Hippocampal formation (tissue), 2 donors: ENCODE results near the gene KIF15.
A peak's percentile ranks its signal among the peaks of the same experiment; 100 is the strongest.
"Not testable (repeated sequence)": the region's sequence is repeated elsewhere in the genome, so short reads cannot be mapped to it uniquely, and the experiment has no call there.

ENCODE experiments used
- DNase-seq, 2 donors: peaks; one replicate each; lab custom pipeline; 2025; lab: John Stamatoyannopoulos, UW

The KIF15 gene

DNA sequence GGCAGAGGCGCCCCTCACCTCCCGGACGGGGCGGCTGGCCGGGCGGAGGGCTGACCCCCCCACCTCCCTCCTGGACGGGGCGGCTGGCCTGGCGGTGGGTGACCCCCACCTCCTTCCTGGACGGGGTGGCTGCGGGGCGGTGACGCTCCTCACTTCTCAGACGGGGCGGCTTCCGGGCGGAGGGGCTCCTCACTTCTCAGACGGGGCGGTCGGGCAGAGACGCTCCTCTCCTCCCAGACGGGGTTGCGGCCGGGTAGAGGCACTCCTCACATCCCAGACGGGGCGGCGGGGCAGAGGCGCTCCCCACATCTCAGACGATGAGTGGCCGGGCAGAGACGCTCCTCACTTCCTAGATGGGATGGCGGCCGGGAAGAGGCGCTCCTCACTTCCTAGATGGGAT, 59.6 kb downstream of the KIF15 start:
- not testable (repeated sequence) for DNase-seq

DNA sequence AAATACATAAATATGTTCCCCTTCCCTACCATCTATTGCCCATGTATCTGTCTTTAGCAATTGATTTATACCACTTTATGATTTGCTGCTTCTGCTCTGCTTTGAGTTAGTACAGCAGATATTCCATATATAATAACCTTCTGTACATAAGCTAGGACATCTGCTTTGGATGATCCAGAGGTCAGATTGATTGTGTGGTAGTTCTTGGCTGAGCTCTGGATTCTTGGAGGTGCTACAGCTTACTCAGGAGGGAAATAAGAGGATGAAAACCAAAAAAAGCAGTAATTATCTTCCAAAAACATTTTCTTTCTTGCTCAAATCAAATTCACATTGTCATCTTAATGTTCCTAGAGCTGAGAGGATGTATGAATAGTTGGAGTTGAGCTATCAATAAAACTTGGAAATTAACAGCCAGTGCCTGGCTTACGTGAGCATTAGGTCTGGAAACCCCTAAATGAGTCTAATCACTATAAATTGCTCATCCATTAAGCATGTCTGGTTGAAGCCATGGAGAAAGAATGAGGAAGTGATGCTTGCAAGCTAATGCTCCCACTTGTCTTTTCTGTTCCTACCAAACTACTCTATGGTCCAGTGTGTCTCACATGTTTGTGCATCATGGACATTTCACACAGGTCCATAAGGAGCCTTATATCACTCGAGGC, 63.8 kb downstream of the KIF15 start:
- DNase-seq: no peak

DNA sequence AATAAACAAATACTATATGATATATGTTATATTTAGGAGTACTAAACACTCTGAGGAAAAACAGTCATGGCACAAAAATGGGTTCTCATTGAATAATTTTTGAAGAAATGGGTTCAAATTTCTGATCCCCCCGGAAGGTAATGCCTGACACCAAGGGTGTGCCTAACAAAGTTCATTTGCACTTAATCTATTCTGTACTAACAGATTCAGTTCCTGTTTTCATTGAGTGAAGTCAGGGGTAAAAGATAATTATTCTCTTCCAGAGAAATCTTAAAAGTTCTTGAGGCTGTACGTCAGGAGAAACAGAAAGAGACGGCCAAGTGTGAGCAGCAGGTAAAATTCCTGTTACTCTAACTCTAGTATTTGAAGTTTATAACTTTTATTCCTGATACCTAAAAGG, 65.6 kb downstream of the KIF15 start:
- DNase-seq: no peak

DNA sequence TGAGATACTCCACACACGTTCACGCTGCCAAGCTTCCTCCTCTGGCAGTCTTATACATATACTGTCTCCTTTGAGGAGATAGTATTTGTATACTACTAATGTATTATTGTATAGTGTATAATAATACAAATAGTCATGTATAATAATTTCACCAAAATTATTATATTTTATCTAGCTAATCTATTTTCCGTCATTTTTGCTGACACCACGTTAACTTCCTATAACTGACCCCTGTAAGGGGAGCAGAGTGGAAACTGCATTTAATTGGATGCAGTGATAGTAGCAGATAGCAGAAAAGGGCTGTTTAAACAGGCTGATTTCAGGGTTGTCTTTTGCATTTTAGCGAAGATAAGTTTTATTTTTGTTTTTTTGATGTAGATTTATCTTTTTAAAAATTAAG, 69.6 kb downstream of the KIF15 start:
- DNase-seq: no peak

DNA sequence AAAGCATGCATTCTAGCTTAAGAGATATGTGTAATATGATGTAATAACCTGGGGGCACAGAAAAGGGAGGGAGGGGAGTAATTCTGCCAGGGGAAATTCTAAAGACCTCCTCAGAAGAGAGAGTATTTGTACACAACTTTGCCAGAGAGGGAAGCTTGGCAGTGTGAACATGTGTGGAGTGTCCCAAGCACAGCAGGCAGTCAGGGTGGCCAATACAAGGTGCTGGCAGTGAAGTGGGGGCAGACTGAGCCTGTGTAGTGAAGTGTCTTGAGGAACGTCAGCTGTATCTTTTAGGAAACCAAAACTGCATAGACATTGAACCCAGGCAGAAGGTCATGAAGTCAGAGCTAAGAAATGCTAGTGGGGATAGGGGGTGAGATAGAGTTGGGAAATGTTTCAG, 70.4 kb downstream of the KIF15 start:
- no peak for DNase-seq

DNA sequence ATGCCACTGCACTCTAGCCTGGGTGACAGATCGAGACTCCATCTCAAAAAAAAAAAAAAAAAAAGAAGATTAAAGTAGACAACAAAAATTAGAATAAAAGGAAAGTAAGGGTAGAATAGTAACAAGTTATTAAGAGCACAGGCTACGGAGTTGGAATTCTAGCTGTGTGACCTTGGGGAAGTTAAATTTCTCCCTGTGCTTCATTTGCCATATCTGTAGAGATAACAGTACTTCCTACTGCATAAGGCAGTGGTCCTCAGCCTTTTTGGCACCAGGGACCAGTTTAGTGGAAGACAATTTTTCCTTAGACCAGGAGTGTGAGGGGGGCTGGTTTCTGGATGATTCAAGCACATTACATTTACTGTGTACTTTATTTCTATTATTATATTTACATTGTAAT, 71.4 kb downstream of the KIF15 start:
- no peak for DNase-seq

DNA sequence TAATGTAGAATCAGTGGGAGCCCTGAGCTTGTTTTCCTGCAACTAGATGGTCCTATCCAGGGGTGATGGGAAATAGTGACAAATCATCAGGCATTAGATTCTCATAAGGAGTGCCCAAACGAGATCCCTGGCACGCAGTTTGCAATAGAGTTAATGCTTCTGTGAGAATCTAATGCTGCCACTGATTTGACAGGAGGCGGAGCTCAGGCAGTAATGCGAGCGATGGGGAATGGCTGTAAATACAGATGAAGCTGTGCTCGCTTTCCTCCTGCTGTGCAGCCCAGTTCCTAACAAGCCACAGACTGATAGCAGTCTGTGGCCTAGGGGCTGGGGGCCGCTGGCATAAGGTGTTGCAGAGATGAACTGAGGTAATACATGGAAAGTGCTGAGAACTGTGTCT, 71.8 kb downstream of the KIF15 start:
- no peak for DNase-seq

DNA sequence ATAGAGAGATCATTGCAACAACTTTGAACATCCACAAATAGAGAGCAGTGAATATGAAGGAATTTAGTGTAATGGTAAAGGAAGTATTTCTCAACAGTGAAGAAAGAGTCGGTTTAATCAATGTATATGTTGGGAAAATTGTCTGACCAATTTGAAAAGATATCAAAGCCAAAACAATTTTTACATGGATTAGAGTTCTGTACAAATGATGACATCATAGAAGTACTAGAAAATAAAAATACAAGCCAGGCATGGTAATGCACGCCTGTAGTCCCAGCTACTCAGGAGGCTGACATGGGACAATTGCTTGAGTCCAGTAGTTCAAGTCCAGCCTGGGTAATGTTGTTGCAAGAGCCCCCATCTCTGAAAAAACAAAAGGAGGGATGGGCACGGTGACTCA, 74.1 kb downstream of the KIF15 start:
- DNase-seq: no peak

DNA sequence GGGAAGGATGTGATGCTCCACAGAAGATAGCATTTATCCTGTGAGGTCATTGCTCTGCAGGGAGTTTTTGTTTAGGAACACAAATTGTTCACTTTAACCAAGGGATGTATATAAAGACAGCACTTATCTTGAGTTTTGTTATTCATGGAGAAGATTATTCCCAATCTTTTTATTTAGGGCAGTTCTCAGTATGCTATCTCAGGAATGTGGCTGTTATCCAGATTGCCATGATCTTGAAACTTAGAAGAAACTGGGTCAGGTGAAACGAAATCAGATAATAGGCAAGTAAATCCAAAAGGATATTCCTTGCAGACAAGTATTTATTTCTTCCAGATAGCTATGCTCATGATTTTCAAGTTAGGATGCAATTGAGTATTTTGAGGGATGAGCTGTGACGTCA, 80.8 kb downstream of the KIF15 start:
- no peak for DNase-seq

DNA sequence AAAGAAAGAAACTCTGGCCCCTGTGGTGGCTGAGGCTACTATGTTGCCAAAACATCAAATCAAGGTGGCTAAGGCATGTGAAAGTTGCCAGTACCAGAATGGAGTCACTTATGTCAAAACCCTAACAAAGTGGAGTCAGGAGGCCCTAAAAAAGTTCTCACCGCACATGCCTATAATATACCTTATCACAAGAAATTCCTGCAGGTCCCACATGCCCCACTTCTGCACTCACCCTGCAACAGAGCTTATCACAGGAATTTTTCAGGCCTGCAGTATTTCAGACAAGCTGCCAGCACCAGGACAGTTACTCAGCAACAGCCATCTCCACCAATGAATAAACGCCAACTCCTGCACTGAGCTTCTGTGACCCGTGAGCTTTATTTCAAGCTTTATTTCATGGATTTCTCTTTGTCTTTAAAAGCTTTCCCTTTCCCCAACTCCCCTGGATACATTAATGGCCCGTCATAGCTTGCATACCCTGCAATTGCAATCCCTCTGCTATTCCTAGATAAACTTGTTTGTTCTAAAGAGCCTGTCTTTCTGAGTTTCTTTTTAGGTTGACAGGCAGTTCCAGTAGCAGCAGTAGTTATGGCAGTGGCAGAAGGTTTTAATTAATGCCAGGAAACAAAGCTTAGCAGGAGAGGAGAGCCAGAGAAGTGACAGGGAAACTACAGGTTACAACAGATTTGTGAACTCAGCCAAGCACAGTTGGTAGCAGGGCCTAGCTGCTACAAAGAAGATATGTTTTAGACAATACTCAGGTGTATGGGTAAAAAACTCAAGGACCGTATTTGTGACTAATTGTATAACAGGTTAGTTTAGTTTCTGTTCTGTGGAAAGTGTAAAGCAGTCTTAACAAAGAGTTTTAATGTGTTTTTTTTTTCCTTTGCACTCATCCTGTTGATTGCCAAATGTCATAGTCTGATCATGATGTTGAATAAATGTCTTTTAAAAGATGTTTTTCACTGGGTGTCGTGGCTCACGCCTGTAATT, 84.2 kb downstream of the KIF15 start:
- DNase-seq: no peak

DNA sequence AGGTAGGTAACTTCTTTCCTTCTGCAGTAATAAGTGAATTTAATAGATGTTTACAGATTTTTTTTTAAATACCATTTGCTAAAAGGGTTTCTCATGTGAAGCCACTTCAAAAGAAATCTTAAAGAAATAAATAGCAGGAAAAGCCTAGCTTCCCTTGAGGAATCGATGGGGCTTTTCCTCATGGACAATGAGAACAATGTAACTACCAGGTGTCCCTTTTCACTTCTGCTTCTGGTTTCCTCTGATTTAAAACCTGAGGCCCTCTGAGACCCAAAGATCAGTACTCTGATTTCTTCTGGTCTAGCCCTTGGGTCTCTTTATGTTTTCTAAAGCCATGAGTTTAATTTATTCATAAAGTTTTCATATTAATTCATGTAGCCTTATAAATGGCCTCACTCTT, 87.0 kb downstream of the KIF15 start:
- no peak for DNase-seq

DNA sequence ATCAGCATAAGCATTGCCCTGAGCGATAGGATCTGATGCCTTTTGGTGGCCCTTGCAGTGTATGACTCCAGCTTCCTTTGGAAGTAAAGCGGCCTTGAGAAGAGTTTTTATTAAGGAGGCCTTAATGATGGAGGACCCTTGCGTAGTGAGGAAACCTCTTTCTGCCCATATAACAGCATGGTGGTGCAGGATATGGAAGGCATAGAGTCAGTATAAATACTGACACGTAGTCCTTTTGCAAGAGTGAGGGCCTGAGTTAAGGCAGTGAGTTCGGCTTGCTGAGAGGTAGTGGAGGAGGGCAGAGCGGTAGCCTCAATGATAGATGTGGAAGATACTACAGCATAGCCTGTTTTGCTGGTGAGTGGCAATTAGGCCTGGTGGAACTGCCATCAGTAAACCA, 95.1 kb downstream of the KIF15 start:
- not testable (repeated sequence) for DNase-seq

DNA sequence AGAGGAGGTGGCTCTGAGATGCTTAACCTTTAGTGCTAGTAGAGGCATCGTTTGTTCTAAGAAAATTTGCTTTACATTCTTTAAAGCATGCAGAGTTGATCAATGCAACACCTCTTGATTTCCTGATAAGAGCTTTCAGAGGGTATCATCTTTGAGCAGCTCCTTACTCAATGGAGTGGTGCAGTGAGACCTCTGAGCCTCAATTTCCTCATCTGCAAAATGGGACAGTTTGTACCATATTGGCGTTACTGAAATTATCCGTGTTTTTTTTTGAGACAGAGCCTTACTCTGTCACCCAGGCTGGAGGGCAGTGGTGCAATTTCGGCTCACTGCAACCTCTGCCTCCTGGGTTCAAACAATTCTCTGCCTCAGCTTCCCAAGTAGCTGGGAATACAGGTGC, 98.5 kb downstream of the KIF15 start:
- DNase-seq: no peak

DNA sequence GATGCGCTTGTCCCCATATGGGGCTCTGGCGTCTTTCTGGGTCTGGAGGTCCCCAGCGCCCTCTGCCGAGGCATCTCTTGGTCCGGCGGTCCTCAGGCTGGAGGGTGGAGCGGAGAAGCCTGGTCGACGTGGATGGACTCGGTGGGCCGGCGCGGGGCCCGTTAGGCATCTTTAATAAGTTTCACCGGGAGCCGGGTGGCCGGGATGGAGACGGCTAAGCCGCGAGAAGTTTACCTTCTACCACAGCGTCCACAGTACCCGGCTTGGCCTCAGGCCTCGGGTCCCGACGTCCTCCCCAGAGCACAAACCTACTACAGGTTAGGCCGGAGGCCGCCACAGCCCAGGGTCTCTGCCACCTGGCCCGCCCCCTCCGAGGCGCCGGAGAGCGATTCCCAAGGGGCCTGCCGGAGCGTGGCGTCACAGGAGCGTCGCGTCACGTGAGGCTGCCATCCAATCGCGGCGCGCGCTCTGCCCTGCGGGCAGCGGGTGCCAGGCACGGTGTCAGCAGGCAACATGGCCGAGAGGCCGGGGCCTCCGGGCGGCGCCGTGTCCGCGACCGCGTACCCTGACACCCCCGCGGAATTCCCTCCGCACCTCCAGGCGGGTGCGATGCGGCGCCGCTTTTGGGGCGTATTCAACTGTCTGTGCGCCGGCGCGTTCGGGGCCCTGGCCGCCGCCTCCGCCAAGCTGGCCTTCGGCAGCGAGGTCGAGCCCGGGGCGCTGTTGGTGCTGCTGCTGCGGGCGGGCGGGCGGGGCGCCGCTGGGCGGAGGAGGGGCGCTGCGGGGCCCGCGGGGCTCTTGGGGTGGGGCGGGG, 100.0 kb downstream of the KIF15 start, which contains the start of gene TMEM42:
TSS of gene TMEM42 (plus strand) at position 501 of the 814 bp plus-strand sequence. CDS start at position 514, 13 bp downstream.
- peak; percentile 83 to 89 for DNase-seq

DNA sequence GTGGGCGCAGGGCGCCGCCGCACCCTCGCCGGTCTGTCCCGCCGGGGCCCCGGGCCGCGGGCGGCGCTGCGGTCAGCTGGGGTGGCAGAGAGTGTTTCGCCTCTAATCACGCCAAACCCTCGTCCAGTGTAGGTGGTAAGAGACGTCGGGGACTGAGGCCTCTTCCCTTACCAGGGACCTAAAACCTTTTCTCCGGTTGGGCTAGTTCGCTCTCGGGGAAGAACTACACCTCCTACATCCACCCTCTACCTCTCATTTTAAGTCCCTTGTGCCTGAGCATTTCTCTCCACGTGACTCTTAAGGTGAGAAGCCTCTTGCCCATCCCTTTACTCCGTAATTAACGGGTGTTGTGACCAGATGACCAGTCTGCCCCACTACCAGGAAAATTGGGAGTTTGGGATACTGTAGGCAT, 100.6 kb downstream of the KIF15 start:
- peak in 1 of 2 donors; percentile 45 for DNase-seq

DNA sequence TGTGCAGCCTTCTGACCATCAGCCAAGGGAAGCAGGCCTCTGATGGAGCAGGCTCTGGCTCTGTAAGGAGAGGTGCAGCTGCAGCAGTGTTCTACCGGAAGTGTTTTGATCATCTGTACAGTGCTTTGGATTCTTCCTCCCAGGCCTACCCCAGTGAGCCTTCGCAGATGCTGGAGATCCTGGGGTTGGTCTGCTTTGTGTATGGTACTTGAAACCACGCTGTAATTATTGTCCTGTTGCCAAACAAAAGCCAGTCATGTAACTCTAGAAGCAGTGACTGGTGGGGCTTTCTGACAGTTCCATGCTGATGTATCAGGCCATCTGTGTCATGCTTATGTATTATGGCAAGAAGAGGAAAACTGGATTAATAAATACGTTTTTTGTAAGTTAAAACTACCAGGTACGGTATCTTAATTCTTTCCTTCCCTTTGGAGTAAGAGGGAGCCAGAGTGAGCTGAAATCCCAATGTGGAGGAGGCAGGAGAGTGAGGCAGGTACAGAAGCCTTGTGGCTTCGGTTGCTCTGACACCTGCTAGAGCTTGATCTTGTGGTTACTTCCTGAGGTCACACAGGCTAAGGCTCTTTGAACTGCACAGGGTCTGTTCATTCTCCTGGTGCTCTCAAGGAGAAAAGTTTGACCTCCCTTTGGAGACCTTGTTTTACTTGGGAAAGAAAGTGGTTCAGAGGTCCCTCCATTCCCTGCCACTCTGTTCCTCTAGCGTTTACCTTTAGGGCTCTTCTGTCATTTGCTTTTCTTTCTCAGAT, 103.9 kb downstream of the KIF15 start:
- no peak for DNase-seq

DNA sequence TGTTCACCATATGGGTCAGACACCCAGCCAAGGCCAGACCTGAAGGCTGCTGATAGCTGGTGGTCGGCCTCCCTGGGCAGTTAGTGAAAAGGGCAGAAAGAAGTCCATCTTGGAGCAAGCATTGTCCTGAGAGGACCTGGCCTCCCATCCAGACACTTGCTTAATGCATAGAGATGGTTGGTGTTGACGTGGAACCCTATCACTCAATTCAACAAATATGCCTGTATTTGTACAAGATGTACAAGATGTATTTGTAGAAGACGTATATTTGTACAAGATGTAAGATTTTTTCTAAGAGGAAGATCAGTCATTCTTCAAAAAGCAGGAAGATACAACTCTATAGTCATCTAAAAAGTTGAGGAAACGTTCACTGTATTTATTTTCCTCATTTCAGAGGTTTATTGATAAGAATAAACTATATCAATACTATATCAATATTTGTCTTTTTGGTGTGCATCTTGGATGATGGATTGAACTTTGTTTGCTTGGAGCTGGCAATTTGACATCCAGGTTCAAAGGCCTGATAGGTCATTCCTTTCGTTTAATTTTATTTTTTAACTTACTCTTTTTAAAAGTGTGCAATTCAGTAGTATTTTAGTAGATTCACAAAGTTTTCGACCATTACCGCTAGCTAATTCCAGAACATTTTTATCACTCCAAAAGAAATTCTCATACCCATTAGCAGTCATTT, 106.0 kb downstream of the KIF15 start:
- no peak for DNase-seq

DNA sequence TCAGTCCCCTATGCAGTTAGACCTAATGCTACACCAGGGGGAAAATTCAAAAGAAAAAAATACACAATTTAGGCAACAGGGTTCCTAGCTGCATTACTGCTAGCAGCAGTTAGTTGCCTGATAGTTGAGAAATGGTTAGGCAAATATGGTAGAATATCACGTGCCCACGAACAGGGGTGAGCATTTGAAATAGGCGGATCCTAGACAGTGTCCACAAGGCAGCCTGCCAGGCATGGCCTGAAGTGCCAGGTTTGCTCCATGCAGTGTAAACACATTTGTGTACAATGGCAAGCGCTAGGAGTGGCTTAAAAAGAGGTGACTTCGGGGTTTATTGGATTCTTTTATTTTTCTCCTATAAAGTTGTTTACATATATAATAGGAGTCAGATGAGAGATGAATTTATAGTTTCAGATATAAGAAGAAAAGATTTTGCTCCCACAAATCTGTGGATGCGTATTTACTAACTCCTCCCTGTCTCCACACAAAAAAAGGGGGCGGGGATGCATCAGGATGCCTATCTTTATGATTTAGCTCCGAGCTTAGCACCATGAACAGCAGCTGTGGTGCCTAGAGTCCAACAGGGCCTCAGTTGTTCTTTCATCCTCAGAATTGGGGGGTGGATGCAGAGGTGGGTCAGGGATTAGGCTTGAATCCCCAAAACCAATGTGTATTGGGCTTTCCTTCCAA, 108.9 kb downstream of the KIF15 start:
- DNase-seq: no peak

DNA sequence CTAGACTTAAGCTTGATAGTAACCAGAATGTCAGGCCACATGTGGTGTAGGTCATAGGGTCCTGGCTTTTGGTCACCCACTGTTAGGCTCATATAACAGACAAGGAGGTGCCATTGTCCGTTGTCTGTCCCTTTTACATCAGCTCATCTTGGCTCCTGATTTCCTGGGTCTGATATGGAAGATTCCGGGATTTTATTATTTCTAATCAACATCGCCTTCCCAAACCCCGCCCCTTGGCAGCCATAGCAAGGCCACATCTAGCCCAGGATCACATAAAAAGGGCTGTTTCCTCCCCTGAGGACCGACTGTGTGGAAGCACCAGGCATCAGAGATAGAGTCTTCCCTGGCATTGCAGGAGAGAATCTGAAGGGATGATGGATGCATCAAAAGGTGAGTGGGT, 112.7 kb downstream of the KIF15 start, which contains the start of gene TGM4:
TSS of gene TGM4 (plus strand) at position 301 of the 400 bp plus-strand sequence. CDS start at position 372, 71 bp downstream.
- DNase-seq: no peak

DNA sequence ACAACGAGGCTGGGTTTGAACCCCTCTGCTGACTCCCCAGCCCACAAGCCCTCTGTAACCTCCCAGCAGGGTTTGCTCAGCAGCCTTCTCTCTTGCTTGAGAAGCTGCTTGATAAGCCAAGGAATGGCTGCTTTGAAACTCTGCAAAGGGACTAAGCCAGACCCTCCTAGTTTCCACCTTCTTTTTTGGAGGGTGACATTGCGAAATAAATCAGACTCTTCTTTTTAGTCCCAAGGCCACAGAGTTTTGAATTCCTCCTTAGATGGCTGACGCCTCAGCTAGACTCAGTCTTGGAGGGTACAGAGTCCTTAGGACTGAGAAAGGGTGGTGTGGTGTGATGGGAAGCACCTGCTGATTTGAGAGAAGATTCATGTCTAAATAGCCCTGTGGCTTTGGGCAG, 114.0 kb downstream of the KIF15 start:
- DNase-seq: no peak
